ENCODE results near the gene RNU11. TPM values are rescaled to one million over a fixed set of nuclear protein-coding genes. Genes with fewer than 3 reads are reported as not detected.
"Not testable (repeated sequence)": the region's sequence is repeated elsewhere in the genome, so short reads cannot be mapped to it uniquely, and the experiment has no call there.

RNU11 gene
- total and polyA plus RNA-seq, 2 donors (not counting 3 experiments of a cell fraction or from before 2014, with no cell fraction given), result not detected

DNA sequence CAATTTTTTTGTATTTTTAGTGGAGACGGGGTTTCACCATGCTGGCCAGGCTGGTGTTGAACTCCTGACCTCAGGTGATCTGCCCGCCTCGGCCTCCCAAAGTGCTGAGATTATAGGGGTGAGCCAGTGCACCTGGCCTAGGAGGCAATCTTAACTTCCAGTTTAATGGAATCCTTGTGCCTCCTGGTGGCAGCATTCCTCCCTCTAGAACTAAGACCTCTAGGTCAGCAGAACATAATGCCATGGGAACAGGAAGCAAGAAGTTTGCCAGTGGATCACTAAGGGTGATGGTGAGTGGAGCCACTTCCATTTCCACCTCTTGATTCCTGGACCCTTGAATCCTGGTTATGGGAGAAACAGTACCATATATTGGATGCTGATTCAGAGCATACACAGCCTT is 5.5 kb downstream of the RNU11 start:
- BruUV-seq (replicated peaks); POLR2A ChIA-PET: not testable (repeated sequence)

DNA sequence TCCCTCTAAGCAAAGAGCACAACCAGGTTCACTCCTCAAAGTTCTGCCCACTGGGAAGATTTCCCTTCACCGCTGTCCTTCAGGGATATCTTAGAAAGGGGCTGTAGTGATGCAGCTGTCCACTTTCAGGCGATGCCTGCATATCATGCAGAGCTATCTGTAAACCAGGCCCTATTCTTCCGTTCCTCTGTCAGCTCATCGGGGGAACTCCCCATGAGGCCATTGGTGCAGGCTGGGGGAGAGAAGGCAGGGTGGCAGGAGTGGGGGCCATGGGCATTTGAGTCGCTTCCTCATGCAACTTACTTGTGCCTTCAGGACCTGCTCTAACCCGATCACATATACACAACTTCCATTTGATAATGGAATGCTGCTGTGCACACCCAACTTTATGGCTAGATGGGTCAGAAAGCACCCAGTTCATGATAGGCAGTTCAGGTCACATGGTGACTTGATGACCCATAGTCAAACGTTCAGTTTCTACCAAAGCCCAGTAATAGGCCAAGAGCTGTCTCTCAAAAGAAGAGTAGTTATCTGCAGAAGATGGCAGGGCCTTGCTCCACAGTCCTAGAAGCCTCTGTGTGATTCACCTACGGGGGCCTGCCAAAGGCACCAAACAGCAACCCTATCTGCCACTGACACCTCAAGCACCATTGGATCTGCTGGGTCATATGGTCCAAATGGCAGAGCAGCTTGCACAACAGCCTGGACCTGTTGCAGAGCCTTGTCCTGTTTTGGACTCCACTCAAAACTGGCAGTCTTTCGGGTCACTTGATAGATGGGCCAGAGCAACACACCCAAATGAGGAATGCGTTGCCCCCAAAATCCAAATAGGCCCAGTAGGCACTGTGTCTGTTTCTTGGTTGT is 7.3 kb downstream of the RNU11 start:
- H3K79me2 ChIP-seq (ENCODE audit: control insufficient read depth, insufficient read depth, low read length); H4K20me1 ChIP-seq (replicated peaks; ENCODE audit: control insufficient read depth, extremely low read depth, insufficient read depth, low read length); H3K4me2 ChIP-seq (ENCODE audit: insufficient read depth, low read length); POLR2A ChIA-PET; DNase-seq (ENCODE audit: low read depth, low spot score); FAIRE-seq; H3K9me1 ChIP-seq (replicated peaks; ENCODE audit: control insufficient read depth, extremely low read depth, insufficient read depth, low read length); H2AFZ ChIP-seq (ENCODE audit: low read depth, low read length); H3K9me3 ChIP-seq (replicated peaks; ENCODE audit: control insufficient read depth, insufficient read depth, low read length); H3K27ac ChIP-seq (ENCODE audit: insufficient read depth, low read depth, low read length); dilution Hi-C loops (cut with MboI; ENCODE audit: extremely low pct_ligation_motif_present, low sequenced_read_pairs); H3K4me1 ChIP-seq (ENCODE audit: control insufficient read depth, extremely low read depth, insufficient read depth, low read length); H3K36me3 ChIP-seq (ENCODE audit: control insufficient read depth in 2 of 2, extremely low read depth in 1 of 2, insufficient read depth in 2 of 2, low read length in 2 of 2); BruUV-seq (replicated peaks); H3K4me3 ChIP-seq (replicated peaks in 1 of 3; ENCODE audit: insufficient read depth in 1 of 3, low read depth in 1 of 3, low read length in 3 of 3); intact Hi-C loops (cut with micrococcal nuclease); H3K9ac ChIP-seq (replicated peaks; ENCODE audit: extremely low read depth, insufficient read depth, low read length); H3K27me3 ChIP-seq (ENCODE audit: control insufficient read depth in 2 of 2, insufficient read depth in 2 of 2, low read length in 2 of 2): not testable (repeated sequence)
- CTCF ChIA-PET, result interaction anchor here (0.7 to 2.6 kb wide), 2 partner anchors 49 to 221 kb away, joined by 3 to 18 read pairs; no protein-coding TSS in a partner anchor

More for the DNA sequence above, 5.5 kb downstream of the RNU11 start:
- dilution Hi-C loops (cut with MboI; ENCODE audit: extremely low pct_ligation_motif_present, low sequenced_read_pairs); H3K27me3 ChIP-seq (ENCODE audit: control insufficient read depth in 2 of 2, insufficient read depth in 2 of 2, low read length in 2 of 2); H3K79me2 ChIP-seq (ENCODE audit: control insufficient read depth, insufficient read depth, low read length); CTCF ChIA-PET; intact Hi-C loops (cut with micrococcal nuclease); H3K4me3 ChIP-seq (replicated peaks in 1 of 3; ENCODE audit: insufficient read depth in 1 of 3, low read depth in 1 of 3, low read length in 3 of 3); H2AFZ ChIP-seq (ENCODE audit: low read depth, low read length); H3K9me3 ChIP-seq (replicated peaks; ENCODE audit: control insufficient read depth, insufficient read depth, low read length); H3K27ac ChIP-seq (ENCODE audit: insufficient read depth, low read depth, low read length); H3K4me2 ChIP-seq (ENCODE audit: insufficient read depth, low read length); H3K36me3 ChIP-seq (ENCODE audit: control insufficient read depth in 2 of 2, extremely low read depth in 1 of 2, insufficient read depth in 2 of 2, low read length in 2 of 2); H4K20me1 ChIP-seq (replicated peaks; ENCODE audit: control insufficient read depth, extremely low read depth, insufficient read depth, low read length); H3K4me1 ChIP-seq (ENCODE audit: control insufficient read depth, extremely low read depth, insufficient read depth, low read length); H3K9me1 ChIP-seq (replicated peaks; ENCODE audit: control insufficient read depth, extremely low read depth, insufficient read depth, low read length); H3K9ac ChIP-seq (replicated peaks; ENCODE audit: extremely low read depth, insufficient read depth, low read length): not testable (repeated sequence)
- TF ChIP-seq, protein P1, sequence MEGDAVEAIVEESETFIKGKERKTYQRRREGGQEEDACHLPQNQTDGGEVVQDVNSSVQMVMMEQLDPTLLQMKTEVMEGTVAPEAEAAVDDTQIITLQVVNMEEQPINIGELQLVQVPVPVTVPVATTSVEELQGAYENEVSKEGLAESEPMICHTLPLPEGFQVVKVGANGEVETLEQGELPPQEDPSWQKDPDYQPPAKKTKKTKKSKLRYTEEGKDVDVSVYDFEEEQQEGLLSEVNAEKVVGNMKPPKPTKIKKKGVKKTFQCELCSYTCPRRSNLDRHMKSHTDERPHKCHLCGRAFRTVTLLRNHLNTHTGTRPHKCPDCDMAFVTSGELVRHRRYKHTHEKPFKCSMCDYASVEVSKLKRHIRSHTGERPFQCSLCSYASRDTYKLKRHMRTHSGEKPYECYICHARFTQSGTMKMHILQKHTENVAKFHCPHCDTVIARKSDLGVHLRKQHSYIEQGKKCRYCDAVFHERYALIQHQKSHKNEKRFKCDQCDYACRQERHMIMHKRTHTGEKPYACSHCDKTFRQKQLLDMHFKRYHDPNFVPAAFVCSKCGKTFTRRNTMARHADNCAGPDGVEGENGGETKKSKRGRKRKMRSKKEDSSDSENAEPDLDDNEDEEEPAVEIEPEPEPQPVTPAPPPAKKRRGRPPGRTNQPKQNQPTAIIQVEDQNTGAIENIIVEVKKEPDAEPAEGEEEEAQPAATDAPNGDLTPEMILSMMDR (IDR thresholded peaks at IDR 0.05; ENCODE audit: extremely low read depth in 1 of 2, insufficient read depth in 1 of 2, low read depth in 1 of 2, low read length in 2 of 2), result peak in 1 of 2 donors; percentile 39
- DNase-seq (ENCODE audit: low read depth, low spot score) (peak; percentile 42), FAIRE-seq (peak; percentile 83)
